GM21576 (cell line): ENCODE data around the gene KLF14.
"Not testable (repeated sequence)": the region's sequence is repeated elsewhere in the genome, so short reads cannot be mapped to it uniquely, and the experiment has no call there.

Experiments
- ATAC-seq: cut with Tn5 transposase; IDR thresholded peaks from one replicate; pipeline ENCODE4 v1.9.1; 2021; ENCODE audit warnings: mild to moderate bottlenecking, moderate library complexity; ENCODE audit not compliant: unreplicated experiment

Gene KLF14

DNA sequence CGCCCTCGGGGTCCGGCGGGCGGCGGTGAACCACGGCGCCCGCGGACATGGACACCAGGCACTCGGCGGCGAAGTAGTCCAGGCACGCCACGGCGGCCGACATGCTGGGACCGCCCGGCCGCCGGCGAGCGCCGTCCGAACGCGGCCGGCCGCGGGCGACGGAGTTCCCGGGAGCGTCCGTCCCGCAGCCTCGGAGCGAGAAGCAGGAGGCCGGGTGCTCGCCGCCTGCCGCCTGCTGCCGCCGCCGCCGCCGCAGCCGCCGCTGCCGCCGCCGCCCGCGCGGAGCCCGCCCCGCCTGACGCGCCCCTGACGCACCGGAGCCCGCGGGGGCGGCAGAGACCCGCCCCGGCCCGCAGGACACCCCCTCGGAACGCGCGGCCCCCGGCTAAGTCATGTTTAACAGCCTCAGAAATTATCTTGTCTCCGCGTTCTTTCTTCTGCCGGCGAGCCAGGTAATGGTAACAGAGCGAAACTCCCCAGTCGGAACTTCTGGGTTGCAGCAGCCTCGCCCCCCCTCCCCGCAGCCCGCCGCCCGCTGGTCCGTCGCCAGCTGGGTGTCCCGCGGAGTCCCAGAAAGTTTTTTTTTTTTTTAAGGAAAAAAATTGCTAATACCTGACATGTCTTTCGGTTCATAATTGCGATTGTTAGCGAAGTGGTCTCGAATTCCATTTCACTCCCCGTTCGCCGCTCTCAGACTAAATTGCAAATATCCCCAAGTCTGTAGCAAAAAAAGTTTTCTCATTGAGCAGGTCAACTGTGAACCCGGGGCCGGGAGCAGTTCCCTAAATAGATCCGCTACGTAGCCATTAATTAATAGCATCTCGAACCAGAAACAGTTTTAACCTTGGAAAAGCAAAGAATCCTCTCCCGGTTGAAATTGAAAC, at the start of gene KLF14:
Gene KLF14, minus strand, starts transcription at position 277 of the 884 bp plus-strand sequence. Its CDS starts 174 bp downstream, at position 103.
- ATAC-seq = no peak

DNA sequence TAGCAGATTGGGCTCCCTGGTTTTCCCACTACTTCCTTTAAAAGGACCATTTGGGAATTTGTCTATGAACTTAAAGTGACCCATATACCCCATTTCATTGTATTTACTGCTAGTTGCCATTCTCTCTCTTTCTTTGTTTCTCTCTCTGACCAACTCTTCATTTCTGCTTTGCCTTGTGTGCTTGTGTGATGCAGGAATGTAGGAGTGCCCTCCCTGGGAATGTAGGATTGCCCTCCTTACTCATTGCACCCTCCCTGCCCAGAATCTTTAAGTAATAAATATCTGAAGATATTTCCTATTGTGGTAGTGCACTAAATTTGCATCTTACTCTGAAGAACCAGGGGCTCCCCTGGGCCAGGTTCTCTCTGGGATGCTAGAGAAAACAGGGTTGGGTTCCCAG, 47.3 kb upstream of the KLF14 start:
- ATAC-seq = no peak

DNA sequence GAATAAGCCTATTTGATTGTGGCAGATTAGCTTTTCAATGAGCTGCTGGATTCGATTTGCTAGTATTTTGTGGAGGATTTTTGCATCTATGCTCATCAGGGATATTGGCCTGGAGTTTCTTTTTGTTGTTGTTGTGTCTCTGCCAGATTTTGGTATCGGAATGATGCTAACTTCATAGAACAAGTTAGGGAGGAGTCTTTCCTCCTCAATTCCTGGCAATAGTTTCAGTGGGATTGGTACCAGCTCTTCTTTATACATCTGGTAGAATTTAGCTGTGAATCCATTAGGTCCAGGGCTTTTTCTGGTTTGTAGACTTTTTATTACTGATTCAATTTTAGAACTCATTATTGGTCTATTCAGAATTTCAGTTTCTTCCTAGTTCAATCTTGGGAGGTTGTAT, 43.4 kb upstream of the KLF14 start:
- no peak for ATAC-seq

DNA sequence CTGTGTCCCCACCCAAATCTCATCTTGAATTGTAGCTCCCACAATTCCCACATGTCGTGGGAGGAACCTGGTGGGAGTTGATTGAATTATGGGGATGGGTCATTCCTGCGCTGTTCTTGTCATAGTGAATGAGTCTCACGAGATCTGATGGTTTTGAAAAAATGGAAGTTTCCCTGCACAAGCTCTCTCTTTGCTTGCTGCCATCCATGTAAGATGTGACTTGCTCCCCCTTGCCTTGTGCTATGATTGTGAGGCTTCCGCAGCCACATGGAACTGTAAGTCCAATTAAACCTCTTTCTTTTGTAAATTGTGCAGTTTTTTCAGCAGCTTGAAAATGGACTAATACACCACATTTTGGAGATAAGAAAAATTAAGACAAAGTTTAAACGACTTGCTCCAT, 38.4 kb upstream of the KLF14 start:
- ATAC-seq = not testable (repeated sequence)

DNA sequence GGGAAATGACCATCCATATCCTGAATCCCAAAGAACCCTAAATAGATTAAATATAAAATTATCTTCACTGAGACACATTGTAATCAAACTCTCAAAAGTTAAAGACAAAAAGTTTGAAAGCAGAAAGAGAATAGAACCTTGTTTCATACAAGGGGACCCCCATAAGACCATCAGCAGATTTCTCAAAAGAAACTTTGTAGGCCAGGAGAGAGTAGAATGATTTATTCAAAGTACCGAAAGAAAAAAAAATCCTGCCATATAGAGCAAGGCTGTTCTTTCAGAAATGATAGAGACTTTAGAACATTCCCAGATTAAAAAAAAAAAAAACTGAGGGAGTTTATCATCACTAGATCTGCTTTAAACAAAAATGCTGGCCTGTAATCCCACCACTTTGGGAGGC, 34.8 kb upstream of the KLF14 start:
- ATAC-seq = no peak

DNA sequence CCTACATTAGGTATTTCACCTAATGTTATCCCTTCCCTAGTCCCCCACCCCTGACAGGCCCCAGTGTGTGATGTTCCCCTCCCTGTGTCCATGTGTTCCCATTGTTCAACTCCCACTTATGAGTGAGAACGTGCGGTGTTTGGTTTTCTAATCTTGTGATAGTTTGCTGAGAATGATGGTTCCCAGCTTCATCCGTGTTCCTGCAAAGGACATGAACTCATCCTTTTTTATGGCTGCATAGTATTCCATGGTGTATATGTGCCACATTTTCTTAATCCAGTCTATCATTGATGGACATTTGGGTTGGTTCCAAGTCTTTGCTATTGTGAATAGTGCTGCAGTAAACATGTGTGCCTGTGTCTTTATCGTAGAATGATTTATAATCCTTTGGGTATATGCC, 30.6 kb upstream of the KLF14 start:
- ATAC-seq = not testable (repeated sequence)

DNA sequence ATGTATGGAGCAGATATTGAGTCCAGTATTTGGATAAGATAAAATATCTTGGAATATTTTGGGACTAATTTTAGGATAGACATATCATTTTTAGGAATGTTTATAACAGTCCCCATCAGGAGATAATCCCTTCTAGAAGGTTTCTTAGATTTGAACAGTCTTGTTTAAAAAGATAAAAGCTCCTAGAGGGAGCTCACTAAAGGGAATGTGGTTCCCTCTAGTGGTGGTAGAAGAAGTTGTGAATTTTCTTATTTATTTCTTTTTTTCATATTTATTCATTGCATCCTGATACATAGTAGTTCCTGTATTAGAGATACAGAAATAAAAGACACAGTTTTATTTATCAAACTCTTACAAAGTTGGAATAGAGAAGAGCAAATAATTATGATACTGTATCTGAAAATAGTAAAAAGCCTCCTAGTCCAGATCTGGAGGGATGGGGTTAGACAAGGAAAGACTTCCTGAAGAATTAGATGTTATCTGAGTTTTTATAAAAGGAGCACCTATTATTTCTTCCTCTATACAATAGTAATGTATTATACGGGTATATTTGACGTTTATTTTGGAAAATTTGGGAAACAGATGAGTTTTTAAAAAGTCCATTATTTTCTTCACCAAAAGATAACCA, 24.5 kb upstream of the KLF14 start:
- no peak for ATAC-seq

DNA sequence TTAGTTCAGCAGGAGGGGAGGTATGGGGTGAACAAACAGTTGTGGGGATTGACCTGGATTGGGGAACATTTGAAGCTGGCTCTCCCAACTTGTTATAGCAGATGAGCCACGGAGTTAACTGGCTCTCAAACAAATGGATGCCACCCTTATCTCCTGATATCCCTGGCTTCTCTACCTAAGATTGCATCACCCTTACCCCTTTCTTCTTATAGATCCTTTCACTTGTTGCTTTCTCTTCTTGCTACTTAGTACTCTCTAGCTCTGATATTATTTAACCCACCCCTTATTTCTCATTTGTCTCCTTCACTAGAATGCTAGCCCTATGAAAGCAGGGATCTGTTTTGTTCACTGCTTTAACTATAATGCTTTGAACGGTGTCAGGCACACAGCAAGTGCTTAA, 22.3 kb upstream of the KLF14 start:
- ATAC-seq = no peak

DNA sequence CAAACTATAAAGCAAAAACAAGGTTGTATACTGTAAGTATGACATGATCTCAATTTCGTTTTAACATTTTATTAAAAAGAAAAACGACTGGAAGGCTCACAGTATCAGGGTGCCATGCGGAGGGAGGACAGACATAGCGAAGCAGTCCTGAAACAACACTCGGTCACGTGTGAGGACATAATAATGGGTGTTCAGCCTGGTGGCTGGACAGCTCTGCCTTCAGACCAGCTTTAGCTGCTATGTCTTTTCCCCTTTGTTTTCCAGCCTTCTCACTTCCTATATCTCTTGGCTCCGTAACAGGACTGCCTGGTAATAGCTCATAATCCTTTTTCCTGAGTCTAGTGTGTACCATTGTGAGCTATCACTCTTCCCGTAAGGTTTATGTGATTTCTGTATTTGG, 18.4 kb upstream of the KLF14 start:
- ATAC-seq = no peak

DNA sequence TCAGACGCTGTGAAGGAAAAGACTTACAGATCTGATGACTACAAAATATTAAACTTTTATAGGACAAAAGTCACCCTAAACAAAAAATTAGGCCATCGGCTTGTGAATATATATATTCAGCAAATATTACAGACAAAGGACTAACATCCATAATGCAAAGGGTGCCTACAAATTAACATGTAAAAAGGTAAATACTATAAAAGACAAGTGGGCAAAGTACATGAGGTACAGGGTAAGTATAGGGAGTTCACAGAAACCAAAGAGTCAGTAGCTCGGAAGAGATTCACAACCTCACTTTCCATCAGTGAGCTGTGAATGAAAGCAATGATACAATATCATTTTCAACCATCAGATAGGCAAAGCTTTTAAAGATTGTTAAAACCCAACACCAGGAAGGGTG, 16.7 kb upstream of the KLF14 start:
- no peak for ATAC-seq

DNA sequence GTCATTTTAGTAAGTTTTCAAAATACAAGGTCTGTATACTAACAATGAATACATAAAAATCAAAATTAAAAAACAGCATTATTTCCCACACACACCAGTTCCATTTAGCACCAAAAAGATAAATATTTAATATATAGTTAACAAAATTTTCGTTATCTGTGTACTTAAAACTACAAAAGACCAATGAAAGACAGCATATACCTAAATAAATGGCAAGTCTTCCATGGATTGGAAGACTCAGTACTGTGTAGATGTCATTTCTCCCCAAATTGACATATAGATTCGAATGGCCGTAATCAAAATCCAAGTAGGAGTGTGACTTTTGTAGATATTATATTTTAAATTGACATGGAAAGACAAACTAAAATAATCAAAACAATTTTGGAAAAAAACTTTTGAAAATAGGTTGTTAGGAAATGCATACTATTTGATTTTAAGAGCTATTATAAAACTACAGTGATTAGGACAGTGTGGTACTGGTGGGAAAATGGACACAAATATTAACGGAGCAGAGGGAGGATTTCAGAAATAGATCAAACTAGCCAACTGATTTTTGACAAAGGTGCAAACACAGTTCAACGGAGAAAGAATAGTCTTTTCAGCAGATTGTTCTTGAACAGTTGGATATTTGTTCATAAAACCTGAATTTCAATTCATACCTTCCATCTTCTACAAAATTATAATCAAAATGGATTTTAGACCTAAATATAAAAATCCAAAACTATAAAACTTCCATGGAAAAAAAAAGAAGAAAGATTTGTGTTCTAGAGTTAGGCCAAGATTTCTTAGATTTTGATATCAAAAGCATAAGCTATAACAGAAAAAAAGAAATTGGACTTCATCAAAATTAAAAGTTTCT, 14.8 kb upstream of the KLF14 start:
- no peak for ATAC-seq

DNA sequence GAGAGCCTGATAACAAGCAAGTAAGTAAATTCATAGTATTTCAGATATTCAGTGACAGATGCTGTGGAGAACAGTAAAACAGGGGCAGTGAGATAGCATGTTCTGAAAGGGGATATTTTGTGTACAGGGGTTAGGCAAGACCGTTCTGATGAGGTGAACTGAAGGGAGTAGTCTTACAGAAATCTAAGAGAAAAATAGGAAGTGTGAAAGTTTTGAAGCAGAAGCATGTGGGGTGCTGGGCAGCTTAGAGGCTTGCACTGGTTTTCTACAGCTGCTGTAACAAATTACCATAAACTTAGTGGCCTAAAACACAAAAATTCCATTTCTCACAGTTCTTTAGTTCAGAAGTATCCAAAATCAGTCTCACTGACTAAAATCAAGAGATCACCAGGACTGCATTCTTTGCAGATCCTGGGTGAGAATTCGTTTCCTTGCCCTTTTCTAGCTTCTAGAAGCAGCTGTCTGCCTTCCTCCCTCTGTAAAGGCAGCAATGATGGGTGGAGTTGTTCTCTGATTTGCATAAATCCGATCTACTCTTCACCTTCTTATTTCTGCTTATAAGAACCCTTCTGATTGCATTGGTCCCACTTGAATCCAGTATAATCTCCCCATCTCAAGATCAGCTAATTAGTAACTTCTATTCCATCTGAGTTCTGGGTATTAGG, 7.5 kb upstream of the KLF14 start:
- ATAC-seq = no peak

DNA sequence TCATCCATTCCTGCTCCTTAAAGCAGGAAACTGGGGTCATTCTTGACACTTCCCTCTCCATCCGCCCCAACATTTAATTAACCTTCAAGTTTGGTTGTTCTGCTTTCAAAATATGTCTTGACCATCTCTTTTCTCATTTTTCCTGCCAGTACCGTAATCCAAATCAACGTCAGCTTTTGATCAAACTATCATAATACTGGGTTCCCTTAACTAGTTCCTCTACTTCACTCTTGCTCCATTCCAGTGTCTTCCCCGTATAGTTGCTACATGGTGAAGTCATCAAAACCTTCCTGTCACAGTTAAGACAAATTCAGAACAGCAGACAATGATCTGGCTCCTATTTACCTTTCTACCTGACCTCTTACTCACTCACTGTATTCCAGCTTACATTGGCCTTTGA, 6.6 kb upstream of the KLF14 start:
- ATAC-seq = no peak

DNA sequence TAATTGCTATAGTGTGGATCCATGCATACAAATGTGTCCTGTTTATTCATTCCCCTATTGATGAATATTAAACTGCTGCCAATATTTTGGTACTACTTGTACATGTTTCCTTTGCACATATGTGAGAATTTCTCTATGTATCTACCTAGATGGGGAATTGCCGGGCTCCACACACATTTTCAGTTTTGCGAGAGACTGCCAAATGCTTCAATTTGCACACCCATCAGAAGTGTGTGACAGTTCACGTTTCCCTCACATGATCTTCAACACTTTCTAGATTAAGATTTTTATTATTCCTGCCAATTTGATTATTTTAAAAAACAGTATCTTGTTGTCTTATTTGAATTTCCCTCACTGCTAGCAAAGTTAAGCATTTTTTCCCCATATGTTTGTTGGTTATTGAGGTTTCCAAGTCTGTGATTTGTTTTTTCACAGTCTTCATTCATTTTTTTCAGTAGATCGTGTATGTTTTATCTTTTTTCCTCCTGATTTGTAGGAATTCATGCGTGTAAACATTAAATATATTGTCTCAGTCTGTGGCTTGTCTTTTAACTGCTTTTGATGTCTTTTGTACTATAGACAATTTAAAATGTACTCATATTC, 2.4 kb upstream of the KLF14 start:
- no peak for ATAC-seq

DNA sequence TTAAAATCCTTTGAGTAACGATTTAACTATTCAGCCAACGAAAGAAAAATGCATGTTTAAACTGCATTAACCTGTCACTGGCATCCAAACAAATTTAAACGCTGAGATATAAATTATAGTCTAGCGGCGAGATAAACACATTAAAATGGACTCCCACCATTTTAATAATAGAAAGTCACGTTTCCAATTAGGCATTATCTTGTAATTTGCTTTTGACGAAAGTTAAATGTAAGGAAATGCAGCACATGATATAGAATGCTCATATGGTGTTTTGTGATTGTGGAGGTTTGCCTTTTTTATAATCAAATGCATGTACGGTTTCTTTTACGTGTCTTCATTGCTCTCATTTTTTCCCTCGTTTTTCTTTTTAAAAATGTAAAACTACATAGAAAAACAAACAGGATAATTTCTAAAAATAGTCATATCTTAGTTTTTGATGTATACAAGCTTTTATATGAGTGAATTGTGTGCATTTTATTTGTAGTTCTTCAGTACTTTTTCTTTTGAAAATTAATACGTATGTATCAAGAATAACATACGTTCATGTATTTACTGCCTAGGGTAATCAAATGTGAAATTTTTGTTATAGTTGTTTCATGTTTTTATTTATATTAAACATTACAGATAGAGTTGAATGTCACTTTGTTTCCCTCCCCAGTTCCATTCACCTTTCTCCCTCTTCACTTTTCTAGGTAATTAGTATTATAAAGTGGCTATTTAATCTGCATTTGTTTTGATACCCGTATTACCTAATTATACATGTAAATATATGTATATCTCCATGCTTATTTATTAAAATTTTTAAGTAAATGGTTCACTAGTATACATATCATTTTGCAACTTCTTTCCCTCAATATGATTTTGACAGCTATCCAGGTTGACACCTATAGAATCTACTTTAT, 1.1 kb upstream of the KLF14 start:
- no peak for ATAC-seq

DNA sequence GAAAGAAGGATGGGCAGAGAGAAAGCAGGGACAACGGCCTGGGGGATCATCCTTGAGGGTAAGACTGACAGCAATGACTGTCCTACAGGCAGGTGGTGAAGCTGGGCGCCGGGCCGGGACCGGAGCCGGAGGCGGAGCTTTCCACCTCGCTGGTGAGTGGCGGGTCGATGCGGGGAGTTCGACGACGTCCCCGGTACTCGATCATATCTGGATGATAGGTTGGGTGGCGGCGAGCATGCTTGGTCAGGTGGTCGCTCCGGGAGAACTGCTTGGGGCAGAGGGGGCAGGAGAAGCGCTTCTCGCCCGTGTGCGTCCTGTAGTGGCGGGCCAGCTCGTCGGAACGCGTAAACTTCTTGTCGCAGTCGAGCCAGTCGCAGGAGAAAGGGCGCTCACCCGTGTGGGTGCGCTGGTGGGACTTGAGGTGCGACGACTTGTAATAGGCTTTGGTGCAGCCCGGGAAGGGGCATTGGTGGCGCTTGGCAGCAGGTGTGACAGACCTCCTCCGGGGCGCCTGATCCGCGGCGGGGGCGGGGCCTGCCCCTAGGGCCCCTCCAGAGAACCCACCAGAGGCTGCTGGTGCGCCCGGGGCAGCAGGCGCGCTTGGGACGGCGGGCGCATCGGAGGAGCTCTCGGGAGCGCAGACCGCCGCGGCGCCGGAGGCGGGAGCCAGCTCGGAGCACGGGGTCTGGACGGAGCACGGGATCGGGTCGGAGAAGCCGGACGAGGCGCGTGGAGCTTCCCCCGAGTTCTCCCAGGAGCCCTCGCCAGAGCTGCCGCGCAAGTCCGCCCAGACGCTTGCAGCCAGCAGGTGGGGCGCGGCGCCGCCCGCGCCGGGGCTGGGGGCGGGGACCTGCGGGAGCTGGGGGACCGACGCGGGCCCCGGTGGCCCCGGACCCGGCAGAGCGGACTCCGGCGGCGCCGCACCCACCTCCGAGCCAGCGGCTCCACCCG, 752 bp downstream of the KLF14 start:
- no peak for ATAC-seq

DNA sequence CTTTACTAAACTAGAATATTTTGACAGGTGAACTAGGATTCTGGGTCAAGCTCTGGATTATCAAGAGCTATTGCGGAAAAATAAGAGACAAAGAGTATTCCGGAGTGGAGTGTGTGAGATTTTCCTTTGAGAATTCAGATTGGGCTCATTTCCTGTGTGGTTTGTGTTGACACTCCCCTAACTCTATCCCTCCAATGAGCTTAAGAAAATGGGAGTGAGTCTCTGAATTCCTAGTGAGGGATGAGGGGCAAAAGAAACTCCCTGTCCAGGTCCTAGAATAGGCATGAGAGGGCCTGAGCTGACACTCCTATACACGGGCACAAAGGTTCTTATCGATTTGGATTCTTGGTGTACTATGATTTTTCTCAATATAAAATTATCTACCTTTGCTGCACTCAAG, 10.2 kb downstream of the KLF14 start:
- no peak for ATAC-seq

DNA sequence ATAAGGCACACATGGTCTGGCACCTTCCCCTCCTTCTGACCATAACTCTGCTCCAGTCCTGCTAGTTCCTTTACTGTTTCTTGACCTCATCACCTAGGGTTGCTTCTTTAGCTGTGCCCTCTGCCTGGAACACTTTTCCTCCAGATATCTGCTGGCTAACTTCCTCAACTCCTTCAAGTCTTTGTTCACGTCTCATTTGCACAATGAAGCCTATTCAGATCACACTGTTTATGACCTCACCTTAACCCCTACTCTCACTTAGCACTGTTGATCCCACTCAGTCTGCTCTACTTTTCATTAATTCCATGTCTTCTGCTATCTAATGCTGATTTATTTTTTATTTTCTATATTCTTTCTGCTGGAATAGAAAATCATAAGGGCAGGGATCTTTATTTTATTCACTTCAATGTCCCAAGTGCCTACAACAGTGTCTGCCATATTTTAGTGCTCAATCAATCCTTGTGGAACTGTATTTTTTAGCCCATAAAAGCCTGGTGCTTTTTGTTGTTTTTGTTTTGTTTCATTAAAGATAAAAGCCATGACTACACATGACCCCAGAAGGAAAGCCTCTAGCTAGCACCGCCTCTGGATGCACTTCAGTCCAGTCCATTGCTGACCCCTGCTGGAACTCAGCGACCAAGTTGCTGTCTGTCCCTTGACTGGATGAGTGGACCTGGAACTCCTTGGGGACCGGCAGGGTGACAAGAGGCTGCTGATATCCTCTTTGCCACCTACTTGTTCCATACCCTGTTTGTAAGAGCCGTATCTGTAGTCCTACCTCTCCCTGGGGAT, 12.3 kb downstream of the KLF14 start:
- ATAC-seq = no peak
